ENCODE results near the gene DPT. TPM values are rescaled to one million over a fixed set of nuclear protein-coding genes. Genes with fewer than 3 reads are reported as not detected.

DPT gene
- total and polyA plus RNA-seq, 2 donors (not counting 3 experiments of a cell fraction or from before 2014, with no cell fraction given) = not detected

GRCh38 chr1:168774241-168774640, 45.2 kb upstream of the DPT start:
- Histone ChIP-seq H3K9me1 (replicated peaks; ENCODE audit: control insufficient read depth, extremely low read depth, insufficient read depth, low read length) (no peaks in the 10 kb centered on the region), H3K4me2 (ENCODE audit: insufficient read depth, low read length) (no peak overlapping the region), H3K36me3 (ENCODE audit: control insufficient read depth in 2 of 2, extremely low read depth in 1 of 2, insufficient read depth in 2 of 2, low read length in 2 of 2) (no peaks in the 10 kb centered on the region), H3K9me3 (replicated peaks; ENCODE audit: control insufficient read depth, insufficient read depth, low read length) (no peaks in the 10 kb centered on the region), H3K79me2 (ENCODE audit: control insufficient read depth, insufficient read depth, low read length) (no peaks in the 10 kb centered on the region), H3K9ac (replicated peaks; ENCODE audit: extremely low read depth, insufficient read depth, low read length) (no peak overlapping the region), H3K27ac (ENCODE audit: insufficient read depth, low read depth, low read length) (no peak overlapping the region), H3K4me1 (ENCODE audit: control insufficient read depth, extremely low read depth, insufficient read depth, low read length) (no peaks in the 10 kb centered on the region), H3K27me3 (ENCODE audit: control insufficient read depth in 2 of 2, insufficient read depth in 2 of 2, low read length in 2 of 2) (peaks cover 0 to 2% of the 10 kb centered on the region in 2 experiments), H2AFZ (ENCODE audit: low read depth, low read length) (no peak overlapping the region), H3K4me3 (replicated peaks in 1 of 3; ENCODE audit: insufficient read depth in 1 of 3, low read depth in 1 of 3, low read length in 3 of 3) (no peak overlapping the region), H4K20me1 (replicated peaks; ENCODE audit: control insufficient read depth, extremely low read depth, insufficient read depth, low read length) (no peaks in the 10 kb centered on the region)
- POLR2A ChIA-PET = no interaction called here
- TF ChIP-seq CTCF (IDR thresholded peaks at IDR 0.05; ENCODE audit: extremely low read depth in 1 of 2, insufficient read depth in 1 of 2, low read depth in 1 of 2, low read length in 2 of 2) (no peak), EZH2 (IDR thresholded peaks at IDR 0.05; ENCODE audit: borderline replicate concordance, low read depth, low read length, severe bottlenecking) (no peak), MYC (IDR thresholded peaks at IDR 0.05; ENCODE audit: low read depth, low read length) (no peak), POLR2A (IDR thresholded peaks at IDR 0.05; ENCODE audit: low read depth, low read length) (no peak), POLR2AphosphoS5 (IDR thresholded peaks at IDR 0.05; ENCODE audit: insufficient read depth, low read depth, low read length) (no peak), FOS (IDR thresholded peaks at IDR 0.05; ENCODE audit: borderline replicate concordance, insufficient read depth, low read length) (no peak), JUN (IDR thresholded peaks at IDR 0.05; ENCODE audit: borderline replicate concordance, insufficient read depth, insufficient read length, low read depth) (no peak), MAX (IDR thresholded peaks at IDR 0.05; ENCODE audit: insufficient read depth, insufficient read length) (no peak), GATA2 (IDR thresholded peaks at IDR 0.05; ENCODE audit: insufficient read depth, insufficient read length, low read depth, low read length) (no peak)
- dilution Hi-C loops (cut with MboI; ENCODE audit: extremely low pct_ligation_motif_present, low sequenced_read_pairs) = no loop called here
- DNase-seq (ENCODE audit: low read depth, low spot score) (no peak), FAIRE-seq (no peak)
- no TSS peak for BruUV-seq (replicated peaks)
- intact Hi-C loops (cut with micrococcal nuclease) = no loop called here
- CTCF ChIA-PET = interaction anchor here (1.7 kb wide), 1 partner anchor 574 kb away, joined by 4 read pairs; no protein-coding TSS in a partner anchor
